Measurements from ENCODE around the gene RPA1.

RPA1 gene

DNA sequence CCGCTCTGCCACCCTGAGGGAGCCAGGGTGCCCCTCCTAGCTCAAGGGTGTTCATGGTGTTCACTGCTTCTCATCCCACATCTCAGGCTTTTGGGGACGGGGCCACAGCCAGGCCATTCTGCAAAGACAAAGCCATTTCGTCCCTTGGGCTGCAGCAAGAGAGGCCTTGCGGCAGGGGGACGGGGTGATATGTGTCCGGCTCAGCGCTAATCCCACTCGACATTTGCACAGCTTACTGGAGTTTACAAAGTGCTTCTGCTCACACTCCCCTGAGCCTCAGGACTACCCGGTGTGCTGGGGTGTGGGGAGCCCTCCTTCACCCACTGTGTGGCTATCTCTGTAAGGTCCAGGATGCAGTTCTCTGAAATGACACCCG lies 111.0 kb downstream of the RPA1 start:
- in situ Hi-C loops (cut with MboI; ENCODE audit: low sequenced_read_pairs) = no loop called here
- H3K4me3 ChIP-seq = no peak overlapping the region
- no peaks in the 10 kb centered on the region for H3K27me3 ChIP-seq (ENCODE audit: low read depth)
- no peaks in the 10 kb centered on the region for H3K4me1 ChIP-seq
- H3K36me3 ChIP-seq (replicated peaks) = no peaks in the 10 kb centered on the region
- H3K9me3 ChIP-seq = no peaks in the 10 kb centered on the region
- no peak for DNase-seq (ENCODE audit: low spot score in 2 of 2)

DNA sequence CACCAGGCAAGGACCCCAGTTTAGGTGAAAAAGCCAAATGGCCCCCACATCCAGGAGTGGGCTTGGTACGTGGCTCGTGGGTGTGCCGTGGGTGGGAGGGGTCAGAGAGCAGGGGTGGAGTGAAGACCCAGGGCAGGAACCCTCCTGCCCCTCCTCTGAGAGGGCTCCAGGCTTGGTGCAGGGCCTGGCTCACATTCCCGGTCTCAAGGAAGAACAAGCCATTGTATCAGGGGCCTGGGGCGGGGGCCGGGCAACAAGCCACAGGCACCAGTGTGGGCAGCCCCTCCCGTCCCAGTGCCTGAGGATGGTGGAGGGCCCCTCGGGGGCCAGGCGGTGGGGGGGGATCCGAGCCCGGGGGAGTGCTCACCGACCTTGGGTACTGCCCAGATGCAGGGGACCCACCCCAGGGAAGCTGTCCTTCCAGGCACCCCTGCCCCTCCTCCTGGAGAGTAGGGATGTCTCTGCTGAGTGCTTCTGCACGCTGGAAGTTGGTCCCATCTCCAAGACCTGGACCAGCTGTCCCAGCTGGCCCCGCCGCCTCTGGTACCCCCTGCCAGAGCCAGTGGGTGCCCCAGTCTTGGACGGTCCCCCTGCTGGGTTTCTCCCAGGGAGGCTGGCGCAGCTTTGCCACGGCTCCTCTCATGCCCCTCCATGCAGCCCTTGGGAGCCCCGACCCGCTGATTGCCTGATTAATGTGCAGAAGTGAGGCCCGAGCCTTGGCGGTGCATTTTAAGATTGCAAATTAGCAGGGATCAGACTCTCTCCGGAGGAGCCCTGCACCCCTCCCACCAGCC lies 111.7 kb downstream of the RPA1 start:
- DNase-seq (ENCODE audit: low spot score in 2 of 2) = no peak
- Histone ChIP-seq H3K4me1 (no peaks in the 10 kb centered on the region), H3K4me3 (no peak overlapping the region), H3K36me3 (replicated peaks) (no peaks in the 10 kb centered on the region), H3K9me3 (no peaks in the 10 kb centered on the region), H3K27me3 (ENCODE audit: low read depth) (no peaks in the 10 kb centered on the region)
- in situ Hi-C loops (cut with MboI; ENCODE audit: low sequenced_read_pairs) = no loop called here

DNA sequence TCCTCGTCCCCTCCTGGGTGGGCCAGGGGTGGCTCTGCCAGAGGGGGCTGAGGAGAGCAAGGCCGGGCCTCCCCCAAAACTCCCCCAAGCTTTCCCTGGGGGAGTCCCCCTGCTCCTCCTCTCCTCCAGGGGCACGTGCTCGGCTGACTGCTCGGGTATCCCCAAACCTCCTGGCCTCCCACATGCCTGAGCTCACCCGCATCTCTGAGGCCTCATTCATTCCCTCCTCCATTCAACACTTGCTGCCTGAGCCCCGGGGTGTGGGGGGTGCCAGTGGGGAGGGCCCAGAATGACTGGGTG lies 112.2 kb downstream of the RPA1 start:
- in situ Hi-C loops (cut with MboI; ENCODE audit: low sequenced_read_pairs) = no loop called here
- DNase-seq (ENCODE audit: low spot score in 2 of 2) = no peak
- Histone ChIP-seq H3K36me3 (replicated peaks) (no peaks in the 10 kb centered on the region), H3K27me3 (ENCODE audit: low read depth) (no peaks in the 10 kb centered on the region), H3K4me1 (no peaks in the 10 kb centered on the region), H3K9me3 (no peaks in the 10 kb centered on the region), H3K4me3 (no peak overlapping the region)

- in situ Hi-C loops (cut with MboI; ENCODE audit: low sequenced_read_pairs) = no loop called here
- H3K36me3 ChIP-seq (replicated peaks) = no peaks in the 10 kb centered on the region
- DNase-seq (ENCODE audit: low spot score in 2 of 2) = no peak
- no peaks in the 10 kb centered on the region for H3K9me3 ChIP-seq
- no peaks in the 10 kb centered on the region for H3K27me3 ChIP-seq (ENCODE audit: low read depth)
- H3K4me3 ChIP-seq = no peak overlapping the region
- no peaks in the 10 kb centered on the region for H3K4me1 ChIP-seq
Measured at GRCh38 chr17:1942666-1943435, 113.0 kb downstream of the RPA1 start.

- Histone ChIP-seq H3K27me3 (ENCODE audit: low read depth) (no peaks in the 10 kb centered on the region), H3K9me3 (no peaks in the 10 kb centered on the region), H3K36me3 (replicated peaks) (no peaks in the 10 kb centered on the region), H3K4me1 (no peaks in the 10 kb centered on the region), H3K4me3 (no peak overlapping the region)
- in situ Hi-C loops (cut with MboI; ENCODE audit: low sequenced_read_pairs) = no loop called here
- no peak for DNase-seq (ENCODE audit: low spot score in 2 of 2)
Measured at GRCh38 chr17:1943436-1943831, 113.6 kb downstream of the RPA1 start.

DNA sequence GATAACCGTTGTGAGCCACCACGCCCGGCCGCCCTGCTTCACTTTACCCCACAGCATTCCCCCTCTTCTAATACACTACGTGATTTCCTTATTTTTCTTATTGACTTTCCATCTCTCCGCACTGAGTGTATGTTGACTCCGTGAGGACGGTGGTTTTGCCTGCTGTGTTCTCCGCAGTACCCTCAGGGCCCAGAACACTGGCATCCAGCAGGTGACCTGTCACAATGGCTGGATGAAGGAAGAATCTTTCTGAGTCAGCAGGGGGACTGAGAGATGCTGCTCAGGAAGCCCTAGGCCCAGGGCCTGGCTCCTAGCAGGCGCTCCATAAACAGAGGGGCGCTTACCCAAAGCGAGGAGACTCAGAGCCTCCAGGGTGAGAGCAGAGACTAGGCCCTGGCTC lies 115.8 kb downstream of the RPA1 start:
- Histone ChIP-seq H3K9me3 (no peaks in the 10 kb centered on the region), H3K27me3 (ENCODE audit: low read depth) (no peaks in the 10 kb centered on the region), H3K4me3 (no peak overlapping the region), H3K4me1 (no peaks in the 10 kb centered on the region), H3K36me3 (replicated peaks) (no peaks in the 10 kb centered on the region)
- no peak for DNase-seq (ENCODE audit: low spot score in 2 of 2)
- in situ Hi-C loops (cut with MboI; ENCODE audit: low sequenced_read_pairs) = no loop called here

- Histone ChIP-seq H3K4me1 (no peaks in the 10 kb centered on the region), H3K9me3 (no peaks in the 10 kb centered on the region), H3K4me3 (no peak overlapping the region), H3K27me3 (ENCODE audit: low read depth) (no peaks in the 10 kb centered on the region), H3K36me3 (replicated peaks) (no peaks in the 10 kb centered on the region)
- in situ Hi-C loops (cut with MboI; ENCODE audit: low sequenced_read_pairs) = no loop called here
- DNase-seq (ENCODE audit: low spot score in 2 of 2) = no peak
Measured at GRCh38 chr17:1946021-1946932, 116.5 kb downstream of the RPA1 start.

- Histone ChIP-seq H3K9me3 (no peaks in the 10 kb centered on the region), H3K4me3 (no peak overlapping the region), H3K27me3 (ENCODE audit: low read depth) (no peaks in the 10 kb centered on the region), H3K36me3 (replicated peaks) (no peaks in the 10 kb centered on the region), H3K4me1 (no peaks in the 10 kb centered on the region)
- DNase-seq (ENCODE audit: low spot score in 2 of 2) = no peak
- in situ Hi-C loops (cut with MboI; ENCODE audit: low sequenced_read_pairs) = no loop called here
Measured at GRCh38 chr17:1947229-1947742, 117.5 kb downstream of the RPA1 start.

- in situ Hi-C loops (cut with MboI; ENCODE audit: low sequenced_read_pairs) = no loop called here
- no peaks in the 10 kb centered on the region for H3K4me1 ChIP-seq
Measured at GRCh38 chr17:1947743-1948516, 118.1 kb downstream of the RPA1 start.

GRCh38 chr17:1948517-1948825 lies 118.7 kb downstream of the RPA1 start:
- Histone ChIP-seq H3K4me3 (no peak overlapping the region), H3K27me3 (ENCODE audit: low read depth) (no peaks in the 10 kb centered on the region), H3K9me3 (no peaks in the 10 kb centered on the region), H3K4me1 (no peaks in the 10 kb centered on the region), H3K36me3 (replicated peaks) (no peaks in the 10 kb centered on the region)
- in situ Hi-C loops (cut with MboI; ENCODE audit: low sequenced_read_pairs) = no loop called here
- no peak for DNase-seq (ENCODE audit: low spot score in 2 of 2)

More at GRCh38 chr17:1947743-1948516, 118.1 kb downstream of the RPA1 start:
- Histone ChIP-seq H3K9me3 (no peaks in the 10 kb centered on the region), H3K36me3 (replicated peaks) (no peaks in the 10 kb centered on the region), H3K27me3 (ENCODE audit: low read depth) (no peaks in the 10 kb centered on the region), H3K4me3 (no peak overlapping the region)
- DNase-seq (ENCODE audit: low spot score in 2 of 2) = no peak

Measured in HAP-1 (cell line).